Measurements from ENCODE around the gene CAPN10. TPM values are rescaled to one million over a fixed set of nuclear protein-coding genes. Genes with fewer than 3 reads are reported as not detected.

Gene CAPN10
- total and polyA plus RNA-seq, 2 experiments from 2014 or later = 24.2 to 28.8 TPM

DNA sequence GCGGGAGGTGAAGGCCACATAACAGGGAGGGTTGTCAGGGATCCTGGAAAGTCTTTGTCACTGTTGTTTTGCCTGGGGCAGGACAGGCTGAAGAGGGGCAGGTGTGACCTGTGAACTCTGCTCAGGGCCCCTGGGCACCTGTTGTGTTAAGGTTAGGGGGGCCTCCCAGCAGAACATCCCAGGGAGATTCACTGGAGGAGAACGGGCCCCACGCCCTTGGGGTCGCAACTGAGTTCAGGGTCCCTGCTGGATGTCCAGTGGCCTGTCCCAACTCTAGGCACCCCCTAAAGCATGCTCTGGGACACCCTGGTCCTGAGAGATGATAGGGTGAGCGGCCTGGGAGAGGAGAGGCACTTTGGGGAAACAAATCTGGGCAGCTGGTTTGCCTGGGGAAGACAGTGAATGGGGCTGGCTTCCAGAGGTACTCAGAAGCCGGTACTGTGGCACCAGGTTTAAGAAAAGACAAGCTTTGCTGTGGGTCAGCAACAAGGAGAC, 61.7 kb downstream of the CAPN10 start:
- Histone ChIP-seq H3K4me1 (ENCODE audit: insufficient read depth) (no peaks in the 10 kb centered on the region), H3K27me3 (peaks cover 27% of the 10 kb centered on the region), H3K9me2 (replicated peaks; ENCODE audit: insufficient read depth) (no peaks in the 10 kb centered on the region), H3K79me2 (no peaks in the 10 kb centered on the region), H3K9me3 (ENCODE audit: low read depth) (no peaks in the 10 kb centered on the region), H4K20me1 (ENCODE audit: insufficient read depth, poor library complexity, severe bottlenecking) (no peaks in the 10 kb centered on the region), H2AFZ (no peak overlapping the region), H3K4me2 (no peak overlapping the region), H3K36me3 (replicated peaks; ENCODE audit: insufficient read depth, low read depth) (no peaks in the 10 kb centered on the region), H3K4me3 (no peak overlapping the region), H3K27ac (no peak overlapping the region)
- TF ChIP-seq EZH2phosphoT487 (IDR thresholded peaks at IDR 0.05; ENCODE audit: low read depth, severe bottlenecking, unreplicated experiment) (no peak), EZH2 (IDR thresholded peaks at IDR 0.05; ENCODE audit: borderline replicate concordance) (no peak), CTCF (IDR thresholded peaks at IDR 0.05; ENCODE audit: poor library complexity) (no peak)
- DNase-seq (ENCODE audit: low spot score) = no peak
- 85% methylated on average over 6 of the region's 6 CpGs for WGBS (ENCODE audit: low lambda C conversion rate, missing lambda C conversion rate)

Other genes with a start within 250 kb of the CAPN10 start
- gene GPC1, start 151.1 kb upstream of the CAPN10 start, total RNA-seq = 57.8 and 71.4 TPM in 2 replicates
- 141 and 142 TPM in 2 replicates for gene GPC1, start 151.1 kb upstream of the CAPN10 start, polyA plus RNA-seq
- 6.7 and 9.2 TPM in 2 replicates for gene ANKMY1, start 28.7 kb upstream of the CAPN10 start, total RNA-seq
- gene ANKMY1, start 28.7 kb upstream of the CAPN10 start, polyA plus RNA-seq = 7.8 and 11.1 TPM in 2 replicates
- 4.6 and 4.8 TPM in 2 replicates for gene DUSP28, start 26.4 kb upstream of the CAPN10 start, total RNA-seq
- gene DUSP28, start 26.4 kb upstream of the CAPN10 start, polyA plus RNA-seq = 6.3 and 6.8 TPM in 2 replicates
- 36.9 and 46.3 TPM in 2 replicates for gene RNPEPL1, start 18.2 kb upstream of the CAPN10 start, total RNA-seq
- 57.2 and 58.1 TPM in 2 replicates for gene RNPEPL1, start 18.2 kb upstream of the CAPN10 start, polyA plus RNA-seq
- gene GPR35, start 38.7 kb downstream of the CAPN10 start, total RNA-seq = 14.7 and 17.3 TPM in 2 replicates
- gene GPR35, start 38.7 kb downstream of the CAPN10 start, polyA plus RNA-seq = 10.1 and 10.5 TPM in 2 replicates
- gene AQP12B, start 96.2 kb downstream of the CAPN10 start, total RNA-seq = 0.04 TPM in 1 of 2 replicates, not detected in the other
- 0.38 and 0.53 TPM in 2 replicates for gene AQP12B, start 96.2 kb downstream of the CAPN10 start, polyA plus RNA-seq
- gene AQP12A, start 105.1 kb downstream of the CAPN10 start, total RNA-seq = not detected in 2 replicates
- not detected in 2 replicates for gene AQP12A, start 105.1 kb downstream of the CAPN10 start, polyA plus RNA-seq
- gene KIF1A, start 233.5 kb downstream of the CAPN10 start, total RNA-seq = 16.5 and 28.2 TPM in 2 replicates
- gene KIF1A, start 233.5 kb downstream of the CAPN10 start, polyA plus RNA-seq = 16.1 and 19.9 TPM in 2 replicates